Body of pancreas (tissue), 4 donors: Measurements from ENCODE around the gene MRGPRG.

Experiments used
- CTCF ChIP-seq, 7 experiments: fragments of 450-650 bp in 4 of 7; fragments of 200-600 bp in 3 of 7; sonication (generic) in 3 of 7; IDR thresholded peaks; one replicate each; pipeline ENCODE4 v1.5.1; 2016 to 2019; ENCODE audit warnings: antibody characterized with exemption in 7 of 7
- POLR2A ChIP-seq, 3 donors: fragments of 450-650 bp; IDR thresholded peaks; one replicate each; pipeline ENCODE4 v1.6.1; 2016; ENCODE audit warnings: antibody characterized with exemption in 3 of 3, mild to moderate bottlenecking in 2 of 3

GRCh38 chr11:3181725-3182461 lies 36.7 kb downstream of the MRGPRG start:
- TF ChIP-seq CTCF (IDR thresholded peaks at IDR 0.05): no peak
- TF ChIP-seq POLR2A (IDR thresholded peaks at IDR 0.05): no peak
